Measurements from ENCODE around the gene PAPPA2.

DNA sequence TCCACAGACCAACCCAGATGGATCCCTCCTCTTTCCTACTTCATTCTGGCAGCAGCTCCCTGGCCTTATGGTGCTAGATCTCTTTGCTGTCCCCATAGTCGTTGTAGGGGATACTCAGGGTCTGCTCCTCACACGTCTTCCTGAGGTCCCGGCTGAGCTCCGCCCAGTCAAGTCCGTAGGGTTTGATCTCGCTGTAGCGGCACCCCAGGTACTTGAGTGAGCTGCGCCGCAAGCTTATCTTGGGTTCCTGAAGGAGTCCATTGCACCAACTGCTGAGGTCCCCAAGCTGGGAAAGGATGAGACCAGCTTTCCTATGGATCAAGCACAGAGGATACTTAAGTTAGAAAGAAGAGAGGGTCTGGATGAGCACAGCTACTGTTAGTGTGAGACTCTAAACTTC lies 401.2 kb downstream of the PAPPA2 start:
- TF ChIP-seq CTCF (IDR thresholded peaks at IDR 0.05; ENCODE audit: insufficient read depth, low read length, poor library complexity, severe bottlenecking) (no peak), EZH2phosphoT487 (conservative IDR thresholded peaks at IDR 0.05; ENCODE audit: low read length) (no peak)
